WTC11 (cell line): ENCODE results near the gene NR1H2. TPM values are rescaled to one million over a fixed set of nuclear protein-coding genes. Genes with fewer than 3 reads are reported as not detected.

Experiments
- ATAC-seq: fragments of 200-7000 bp; cut with Tn5 transposase; 2 replicates; pipeline ENCODE4 v1.10.0; 2021; ENCODE audit warnings: mild to moderate bottlenecking, moderate library complexity
- CTCF ChIA-PET: fragments of 300-600 bp; sonication (Branson Sonifier 250); formaldehyde crosslinking; loops from one replicate; lab custom pipeline; 2021; ENCODE audit warnings: antibody characterized with exemption; lab: Charles Lee
- POLR2A ChIA-PET: fragments of 350-600 bp; sonication (Branson Sonifier 250); formaldehyde crosslinking; loops from one replicate; lab custom pipeline; 2021; ENCODE audit warnings: antibody characterized with exemption; lab: Charles Lee
- DNase-seq: peaks from one replicate; pipeline ENCODE4 v3.0.0; 2021; ENCODE audit warnings: low spot score
- H3K27ac Mint-ChIP-seq: 2 replicates; pipeline ENCODE4 v1.8.0; 2021; ENCODE audit warnings: mixed read lengths
- H3K27me3 Mint-ChIP-seq: 2 replicates; pipeline ENCODE4 v1.8.0; 2021; ENCODE audit warnings: low read depth, mild to moderate bottlenecking, moderate library complexity, mixed read lengths
- H3K36me3 Mint-ChIP-seq: 2 replicates; pipeline ENCODE4 v1.8.0; 2021; ENCODE audit warnings: mixed read lengths
- H3K4me1 Mint-ChIP-seq: 2 replicates; pipeline ENCODE4 v1.8.0; 2022; ENCODE audit warnings: mixed read lengths
- H3K4me3 Mint-ChIP-seq: 2 replicates; pipeline ENCODE4 v1.8.0; 2021; ENCODE audit warnings: mild to moderate bottlenecking, moderate library complexity, mixed read lengths
- H3K9me3 Mint-ChIP-seq: 2 replicates; pipeline ENCODE4 v1.8.0; 2021; ENCODE audit warnings: mixed read lengths
- ATF2 ChIP-seq: sonication (generic); formaldehyde crosslinking; IDR thresholded peaks from 2 replicates; pipeline ENCODE4 v1.8.1; 2022; ENCODE audit warnings: low read depth, missing genetic modification reagents, borderline replicate concordance
- CBFB ChIP-seq: sonication (generic); formaldehyde crosslinking; IDR thresholded peaks from 2 replicates; pipeline ENCODE4 v1.8.1; 2022; ENCODE audit warnings: mild to moderate bottlenecking, low read depth, missing genetic modification reagents
- E2F4 ChIP-seq: sonication (generic); formaldehyde crosslinking; IDR thresholded peaks from 2 replicates; pipeline ENCODE4 v1.8.1; 2022; ENCODE audit warnings: low read depth, mild to moderate bottlenecking, moderate library complexity, missing genetic modification reagents, borderline replicate concordance
- FOXP4 ChIP-seq: sonication (generic); formaldehyde crosslinking; IDR thresholded peaks from 2 replicates; pipeline ENCODE4 v1.8.0; 2022; ENCODE audit warnings: mild to moderate bottlenecking, missing genetic modification reagents
- HMGA2 ChIP-seq: fragments of 250-450 bp; sonication (Bioruptor Pico); IDR thresholded peaks from 2 replicates; pipeline ENCODE4 v1.4.0; 2021; ENCODE audit warnings: mild to moderate bottlenecking, moderate library complexity
- MXD4 ChIP-seq: fragments of 250-450 bp; sonication (Bioruptor Pico); IDR thresholded peaks from 2 replicates; pipeline ENCODE4 v1.8.0; 2021; ENCODE audit warnings: mild to moderate bottlenecking, moderate library complexity, borderline replicate concordance
- SMAD4 ChIP-seq: sonication (generic); formaldehyde crosslinking; IDR thresholded peaks from 2 replicates; pipeline ENCODE4 v1.8.0; 2022; ENCODE audit warnings: mild to moderate bottlenecking, missing genetic modification reagents
- SOX15 ChIP-seq: fragments of 250-450 bp; sonication (Bioruptor Pico); IDR thresholded peaks from 2 replicates; pipeline ENCODE4 v1.9.0; 2021; ENCODE audit warnings: mild to moderate bottlenecking
- ZNF121 ChIP-seq: sonication (generic); formaldehyde crosslinking; IDR thresholded peaks from 2 replicates; pipeline ENCODE4 v1.8.0; 2023; ENCODE audit warnings: missing genetic modification reagents
- ZNF219 ChIP-seq: sonication (generic); formaldehyde crosslinking; IDR thresholded peaks from 2 replicates; pipeline ENCODE4 v1.8.0; 2023; ENCODE audit warnings: missing genetic modification reagents, mild to moderate bottlenecking, borderline replicate concordance
- ZNF671 ChIP-seq: fragments of 250-450 bp; sonication (Bioruptor Pico); IDR thresholded peaks from 2 replicates; pipeline ENCODE4 v1.8.0; 2021; ENCODE audit warnings: mild to moderate bottlenecking
- total RNA-seq: library from RNA; stranded (reverse); gene quantifications from 3 replicates; pipeline ENCODE4 v1.2.3, GENCODE V29; 2021
- TF ChIP-seq, protein P1 (sequence below): sonication (generic); formaldehyde crosslinking; IDR thresholded peaks from 2 replicates; pipeline ENCODE4 v1.8.1; 2022; ENCODE audit warnings: missing genetic modification reagents, borderline replicate concordance
- TF ChIP-seq, protein P2 (sequence below): fragments of 250-450 bp; sonication (Bioruptor Pico); IDR thresholded peaks from 2 replicates; pipeline ENCODE4 v1.8.0; 2021; ENCODE audit warnings: mild to moderate bottlenecking

NR1H2 gene
- total RNA-seq, 1 experiment from 2014 or later, result 45.8 TPM

DNA sequence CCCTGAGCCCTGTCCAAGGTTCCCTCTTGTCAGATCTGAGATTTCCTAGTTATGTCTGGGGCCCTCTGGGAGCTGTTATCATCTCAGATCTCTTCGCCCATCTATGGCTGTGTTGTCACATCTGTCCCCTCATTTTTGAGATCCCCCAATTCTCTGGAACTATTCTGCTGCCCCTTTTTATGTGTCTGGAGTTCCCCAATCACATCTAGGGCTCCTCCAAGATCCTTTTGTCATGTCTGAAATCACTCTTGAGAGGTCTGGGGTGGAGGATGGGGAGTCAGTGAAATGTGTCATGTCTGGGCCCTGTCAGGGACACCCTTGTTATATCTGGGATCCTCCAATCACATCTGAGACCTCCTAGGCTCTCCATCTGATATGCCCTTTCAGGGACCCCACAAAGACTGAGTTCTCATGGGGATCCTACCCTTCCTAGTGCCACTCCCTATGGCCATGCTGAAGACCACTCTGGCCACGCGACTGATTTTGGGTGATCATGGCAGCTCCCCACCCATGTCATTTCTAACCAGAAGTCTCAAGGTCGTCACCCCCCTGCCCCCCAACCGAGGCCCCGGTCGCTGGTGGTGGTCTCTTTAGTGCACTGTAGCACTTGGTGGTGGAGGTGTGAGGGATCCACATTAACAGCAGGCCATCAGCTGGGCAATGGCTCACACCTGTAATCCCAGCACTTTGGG, 52.7 kb downstream of the NR1H2 start:
- Mint-ChIP-seq H3K9me3 (no peaks in the 10 kb centered on the region), H3K27ac (no peak overlapping the region), H3K4me3 (peak overlapping the region; percentile 22; the same call in 1 of the 2 replicates), H3K27me3 (peaks cover 35% of the 10 kb centered on the region), H3K4me1 (peaks cover 24% of the 10 kb centered on the region), H3K36me3 (no peaks in the 10 kb centered on the region; the same call in 1 of the 2 replicates)
- TF ChIP-seq ZNF219 (no peak), HMGA2 (CRISPR knock-in tag) (no peak), SOX15 (CRISPR knock-in tag) (no peak), FOXP4 (no peak), ZNF671 (CRISPR knock-in tag) (no peak), SMAD4 (CRISPR knock-in tag) (no peak)
- TF ChIP-seq, protein P1, sequence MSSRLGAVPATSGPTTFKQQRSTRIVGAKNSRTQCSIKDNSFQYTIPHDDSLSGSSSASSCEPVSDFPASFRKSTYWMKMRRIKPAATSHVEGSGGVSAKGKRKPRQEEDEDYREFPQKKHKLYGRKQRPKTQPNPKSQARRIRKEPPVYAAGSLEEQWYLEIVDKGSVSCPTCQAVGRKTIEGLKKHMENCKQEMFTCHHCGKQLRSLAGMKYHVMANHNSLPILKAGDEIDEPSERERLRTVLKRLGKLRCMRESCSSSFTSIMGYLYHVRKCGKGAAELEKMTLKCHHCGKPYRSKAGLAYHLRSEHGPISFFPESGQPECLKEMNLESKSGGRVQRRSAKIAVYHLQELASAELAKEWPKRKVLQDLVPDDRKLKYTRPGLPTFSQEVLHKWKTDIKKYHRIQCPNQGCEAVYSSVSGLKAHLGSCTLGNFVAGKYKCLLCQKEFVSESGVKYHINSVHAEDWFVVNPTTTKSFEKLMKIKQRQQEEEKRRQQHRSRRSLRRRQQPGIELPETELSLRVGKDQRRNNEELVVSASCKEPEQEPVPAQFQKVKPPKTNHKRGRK (CRISPR knock-in tag), result no peak
- TF ChIP-seq, protein P2, sequence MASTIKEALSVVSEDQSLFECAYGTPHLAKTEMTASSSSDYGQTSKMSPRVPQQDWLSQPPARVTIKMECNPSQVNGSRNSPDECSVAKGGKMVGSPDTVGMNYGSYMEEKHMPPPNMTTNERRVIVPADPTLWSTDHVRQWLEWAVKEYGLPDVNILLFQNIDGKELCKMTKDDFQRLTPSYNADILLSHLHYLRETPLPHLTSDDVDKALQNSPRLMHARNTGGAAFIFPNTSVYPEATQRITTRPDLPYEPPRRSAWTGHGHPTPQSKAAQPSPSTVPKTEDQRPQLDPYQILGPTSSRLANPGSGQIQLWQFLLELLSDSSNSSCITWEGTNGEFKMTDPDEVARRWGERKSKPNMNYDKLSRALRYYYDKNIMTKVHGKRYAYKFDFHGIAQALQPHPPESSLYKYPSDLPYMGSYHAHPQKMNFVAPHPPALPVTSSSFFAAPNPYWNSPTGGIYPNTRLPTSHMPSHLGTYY (CRISPR knock-in tag), result no peak
- DNase-seq (no peak), ATAC-seq (no peak)
- ChIA-PET CTCF (interaction anchor here (0.6 to 3.3 kb wide), 6 partner anchors 14 to 179 kb away, joined by 3 to 16 read pairs (median 4); no protein-coding TSS in a partner anchor), POLR2A (interaction anchor here (1.4 kb wide), 1 partner anchor 13 kb away, joined by 3 read pairs; no protein-coding TSS in a partner anchor)

- Mint-ChIP-seq H3K36me3 (no peaks in the 10 kb centered on the region), H3K27me3 (peaks cover 35% of the 10 kb centered on the region), H3K27ac (peak overlapping the region; percentile 18; the same call in 1 of the 2 replicates), H3K9me3 (no peaks in the 10 kb centered on the region), H3K4me3 (peak overlapping the region; percentile 78), H3K4me1 (peaks cover 31% of the 10 kb centered on the region)
- POLR2A ChIA-PET, result no interaction called here
- no peak for ATAC-seq
- no peak for DNase-seq
- CTCF ChIA-PET, result interaction anchor here (1.7 kb wide), 1 partner anchor 30 kb away, joined by 7 read pairs; no protein-coding TSS in a partner anchor
- TF ChIP-seq MXD4 (CRISPR knock-in tag) (no peak), ATF2 (CRISPR knock-in tag) (no peak), E2F4 (CRISPR knock-in tag) (no peak), CBFB (CRISPR knock-in tag) (no peak), ZNF121 (peak; percentile 74; the same call in 1 of the 2 replicates)
Observed at GRCh38 chr19:50430888-50431342, 54.7 kb downstream of the NR1H2 start.
